Nucleus accumbens (tissue), 56 donors: ENCODE results near the gene BRINP3.

Experiments
- DNase-seq, 56 donors: peaks; one replicate each; lab custom pipeline; 2025; lab: John Stamatoyannopoulos, UW

Gene BRINP3

GRCh38 chr1:190455631-190456030, 22.0 kb downstream of the BRINP3 start:
- no peak for DNase-seq

DNA sequence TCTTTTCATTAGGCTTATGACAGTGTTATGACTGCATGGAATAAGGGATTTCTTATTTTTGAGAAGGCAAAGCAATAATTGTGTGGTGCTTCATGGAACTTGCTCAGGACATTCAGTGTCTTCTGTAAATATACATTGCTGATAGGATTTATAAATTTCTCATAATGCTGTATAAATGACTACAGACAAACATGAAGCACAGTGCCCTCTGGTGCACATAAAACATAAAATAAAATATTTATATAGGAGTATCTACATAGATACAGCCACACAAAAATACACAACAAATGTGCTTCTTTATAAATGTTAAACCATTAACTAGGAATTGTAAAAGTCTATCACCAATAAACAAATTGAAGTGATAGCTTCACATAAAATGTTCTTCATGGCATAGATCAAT, 24.1 kb downstream of the BRINP3 start:
- no peak for DNase-seq

GRCh38 chr1:190452272-190452848, 25.3 kb downstream of the BRINP3 start:
- no peak for DNase-seq

GRCh38 chr1:190444464-190444863, 33.2 kb downstream of the BRINP3 start:
- DNase-seq, result no peak

DNA sequence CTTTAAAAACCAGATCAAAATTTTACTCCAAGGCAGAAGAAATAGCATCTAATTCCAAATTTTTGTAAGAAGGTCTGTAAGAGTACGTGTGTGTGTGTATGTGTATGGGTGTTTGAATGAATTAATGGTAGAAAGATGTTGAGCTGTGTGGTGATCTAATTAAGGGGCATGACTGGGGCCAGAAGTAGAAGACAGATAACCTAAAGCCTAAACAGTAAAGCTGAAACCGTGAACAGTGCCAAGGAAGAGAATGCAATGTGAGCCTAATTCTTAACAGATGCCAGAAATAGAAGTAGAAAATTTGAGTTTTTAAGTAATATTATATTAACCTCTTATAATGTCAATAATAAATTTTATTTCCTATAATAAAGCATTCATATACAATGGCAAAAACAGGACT, 38.2 kb downstream of the BRINP3 start:
- DNase-seq, result no peak

GRCh38 chr1:190436615-190437014, 41.0 kb downstream of the BRINP3 start:
- DNase-seq, result no peak

- DNase-seq, result no peak
Measured at GRCh38 chr1:190429932-190430331, 47.7 kb downstream of the BRINP3 start.

- no peak for DNase-seq
Measured at GRCh38 chr1:190429141-190429540, 48.5 kb downstream of the BRINP3 start.

GRCh38 chr1:190416239-190416638, 61.4 kb downstream of the BRINP3 start:
- no peak for DNase-seq

DNA sequence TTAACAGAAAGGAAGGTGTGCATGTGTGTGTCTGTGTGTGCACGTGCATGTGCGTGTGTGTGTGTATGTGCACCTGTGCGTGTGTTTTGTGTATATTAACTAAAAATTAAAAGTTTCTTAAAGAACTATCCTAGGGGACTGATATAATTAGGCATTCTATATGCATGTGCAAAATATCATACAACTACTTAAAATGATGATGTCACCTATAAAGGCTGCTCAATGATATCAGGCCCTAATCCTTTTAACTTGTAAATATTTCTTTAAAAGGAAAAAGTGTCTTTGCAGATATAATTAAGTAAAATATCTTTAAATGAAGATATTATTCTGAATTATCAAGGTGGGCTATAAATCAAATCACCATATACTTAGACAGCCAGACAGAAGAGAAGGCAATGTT, 64.5 kb downstream of the BRINP3 start:
- no peak for DNase-seq

GRCh38 chr1:190403402-190403801, 74.3 kb downstream of the BRINP3 start:
- no peak for DNase-seq

GRCh38 chr1:190399233-190399632, 78.4 kb downstream of the BRINP3 start:
- no peak for DNase-seq

GRCh38 chr1:190391582-190391981, 86.1 kb downstream of the BRINP3 start:
- no peak for DNase-seq

DNA sequence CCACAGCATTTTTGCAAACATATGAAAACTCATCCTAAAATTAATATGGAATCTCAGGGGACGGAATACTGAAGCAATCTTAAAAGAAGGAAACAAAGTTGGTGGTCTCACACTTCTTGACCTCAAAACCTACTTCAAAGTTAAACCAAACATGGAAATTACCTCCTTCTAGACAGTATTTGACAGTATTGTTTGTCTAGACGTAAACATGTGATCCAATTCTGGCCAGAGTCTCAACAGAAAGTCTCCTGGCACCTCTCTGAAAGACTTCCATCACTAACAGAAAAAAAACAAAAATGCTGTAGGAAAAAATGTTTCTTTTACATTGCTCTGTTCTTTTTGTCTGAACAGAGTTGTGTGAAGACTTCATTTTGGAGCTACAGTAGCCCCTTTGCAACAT, 99.7 kb downstream of the BRINP3 start:
- no peak for DNase-seq

- DNase-seq, result no peak
Measured at GRCh38 chr1:190377294-190377693, 100.4 kb downstream of the BRINP3 start.

GRCh38 chr1:190376044-190376443, 101.6 kb downstream of the BRINP3 start:
- DNase-seq, result no peak

DNA sequence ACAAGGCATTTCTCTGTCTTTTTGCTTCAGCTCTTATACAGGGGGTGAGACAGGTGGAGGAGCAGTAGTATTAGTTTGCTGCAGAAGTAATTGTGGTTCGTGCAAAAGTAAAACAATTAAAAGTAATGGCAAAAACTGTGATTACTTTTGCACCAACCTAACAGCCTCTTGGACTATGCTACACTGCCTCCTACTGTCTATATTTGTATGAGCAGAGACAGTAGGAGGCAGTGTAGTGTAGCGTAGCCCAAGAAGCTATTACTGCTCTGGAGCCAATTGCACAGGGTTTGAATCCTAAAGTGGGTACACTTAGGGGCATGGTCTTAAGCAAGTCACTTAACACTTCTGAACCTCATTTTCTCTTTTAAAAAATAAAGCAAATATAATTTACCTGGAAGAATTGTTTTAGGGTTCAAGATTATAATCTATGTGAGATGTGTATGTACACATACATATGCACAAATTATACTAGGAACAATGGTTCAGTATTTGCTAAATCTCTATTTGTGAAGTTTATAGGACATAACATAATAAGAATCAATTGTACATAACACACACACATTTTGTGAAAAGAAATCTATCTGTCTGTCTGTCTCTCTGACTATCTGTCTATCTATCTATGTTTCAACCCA, 103.8 kb downstream of the BRINP3 start:
- no peak for DNase-seq

DNA sequence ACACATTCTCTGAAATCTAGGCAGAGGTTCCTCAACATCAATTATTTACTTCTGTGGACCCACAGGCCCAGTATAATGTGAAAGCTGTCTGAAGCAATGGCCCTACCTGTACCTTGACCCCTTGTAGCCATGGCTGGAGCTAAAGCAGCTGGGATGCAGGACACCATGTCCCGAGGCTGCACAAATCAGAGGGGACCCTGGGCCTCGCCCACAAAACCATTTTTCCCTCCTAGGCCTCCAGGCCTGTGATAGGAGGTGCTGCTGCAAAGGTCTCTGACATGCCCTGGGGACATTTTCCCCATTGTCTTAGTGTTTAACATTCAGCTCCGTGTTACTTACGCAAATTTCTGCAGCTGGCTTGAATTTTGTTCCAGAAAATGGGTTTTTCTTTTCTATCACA, 110.5 kb downstream of the BRINP3 start:
- no peak for DNase-seq

- no peak for DNase-seq
Measured at GRCh38 chr1:190365283-190365682, 112.4 kb downstream of the BRINP3 start.

DNA sequence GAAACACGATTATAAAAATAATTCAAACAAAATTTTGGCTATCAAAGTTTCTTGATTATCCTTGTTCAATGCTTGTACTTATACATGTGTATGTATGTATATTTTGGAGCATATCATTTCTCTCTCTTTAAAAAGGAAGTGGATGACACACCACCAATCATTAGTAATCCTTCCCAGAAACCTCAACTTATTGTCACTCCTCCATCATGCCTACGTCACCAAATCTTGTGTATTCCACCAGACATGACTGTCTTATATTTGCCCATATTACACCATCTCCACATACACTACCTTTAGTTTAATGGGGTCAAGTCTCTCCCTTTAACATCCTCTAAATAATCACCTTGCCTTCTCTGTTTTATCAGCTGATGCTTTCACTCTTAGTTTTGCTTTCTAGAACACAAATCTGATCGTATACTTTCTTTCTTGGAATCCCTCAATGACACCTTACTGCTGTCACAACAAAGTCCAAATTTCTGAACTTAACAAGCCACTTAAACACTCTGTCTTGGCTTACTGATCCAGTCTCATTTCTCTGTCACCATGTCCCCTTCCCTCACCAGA, 124.0 kb downstream of the BRINP3 start:
- no peak for DNase-seq

DNA sequence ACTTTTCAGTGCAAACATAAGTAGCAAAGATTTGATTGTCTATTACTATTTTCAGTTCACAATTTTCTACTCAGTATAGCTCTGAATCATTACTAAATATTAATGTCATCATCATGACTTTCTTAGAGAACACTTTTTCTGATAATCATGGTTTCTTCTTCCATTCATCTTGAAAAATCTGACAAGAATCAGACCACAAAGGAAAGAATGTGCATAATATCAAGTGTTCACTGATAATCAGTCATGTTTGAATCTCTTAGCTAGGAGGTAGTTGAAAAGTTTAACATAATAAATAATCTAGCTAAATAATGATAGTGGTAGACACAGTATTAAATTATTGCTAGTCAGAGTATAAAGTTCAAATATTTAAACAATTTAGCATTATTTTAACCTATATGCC, 133.2 kb downstream of the BRINP3 start:
- no peak for DNase-seq

DNA sequence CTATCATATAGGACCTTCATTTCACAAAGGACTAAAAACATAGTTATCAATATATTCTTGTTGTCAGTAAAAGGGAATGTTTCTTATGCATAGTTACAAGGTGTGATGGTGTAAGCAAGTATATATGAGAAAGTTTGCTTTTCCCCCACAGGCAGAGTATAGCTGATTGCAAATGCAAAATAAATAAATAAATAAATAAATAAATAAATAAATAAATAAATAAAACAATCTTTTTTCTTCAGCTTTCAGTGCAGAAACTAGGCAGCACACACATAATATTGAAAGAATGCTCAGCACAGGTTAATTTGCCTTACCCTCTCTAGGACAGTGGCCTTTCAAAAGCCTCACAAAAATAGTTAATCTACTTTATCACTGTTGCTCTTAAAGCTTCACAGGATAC, 138.8 kb downstream of the BRINP3 start:
- no peak for DNase-seq

DNA sequence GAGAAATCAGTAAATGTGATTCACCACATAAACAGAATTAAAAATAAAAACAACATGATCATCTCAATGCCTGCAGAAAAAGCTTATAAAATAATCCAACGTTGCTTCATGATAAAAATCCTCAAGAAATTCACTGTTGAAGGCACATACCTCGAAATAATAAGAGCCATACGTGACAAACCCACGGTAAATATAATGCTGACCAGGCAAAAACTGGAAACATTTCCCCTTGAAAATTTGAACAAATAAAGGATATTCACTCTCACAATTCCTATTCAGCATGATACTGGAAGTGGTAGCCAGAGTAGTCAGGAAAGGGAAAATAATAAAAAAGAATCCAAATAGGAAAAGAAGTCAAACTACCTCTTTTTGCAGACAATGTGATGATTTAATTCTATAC, 148.8 kb downstream of the BRINP3 start:
- DNase-seq, result no peak
